Stomach (tissue), 4 donors: ENCODE data around the gene C2orf68.

Experiments
- CTCF ChIP-seq, 7 experiments: fragments of 450-650 bp in 4 of 7; fragments of 200-600 bp in 3 of 7; sonication (generic) in 3 of 7; IDR thresholded peaks; one replicate each; pipeline ENCODE4 v1.5.1; 2016 to 2019; ENCODE audit warnings: antibody characterized with exemption in 7 of 7, control low read depth in 2 of 7, mild to moderate bottlenecking in 1 of 7
- EP300 ChIP-seq: sonication (generic); formaldehyde crosslinking; IDR thresholded peaks from one replicate; pipeline ENCODE4 v1.6.1; 2017; ENCODE audit warnings: antibody characterized with exemption

DNA sequence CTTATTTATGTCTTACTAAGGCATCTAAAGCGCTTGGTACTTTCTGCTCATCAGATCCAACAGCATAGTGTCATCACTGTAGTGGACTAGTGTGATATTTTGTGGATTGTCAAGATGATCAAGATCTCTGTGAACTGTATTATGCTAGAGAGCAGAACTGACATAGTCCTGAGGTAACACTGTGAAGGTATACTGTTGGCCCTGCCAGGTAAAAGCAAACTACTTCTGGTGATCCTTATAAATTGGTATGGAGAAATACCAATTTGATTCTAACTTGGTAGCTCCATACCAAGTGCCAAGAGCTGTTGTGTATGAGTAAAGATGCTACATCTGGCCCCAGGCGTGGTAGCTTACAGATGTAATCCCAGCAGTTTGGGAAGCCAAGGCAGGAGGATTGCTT lies 40.2 kb upstream of the C2orf68 start:
- no peak for TF ChIP-seq EP300
- TF ChIP-seq CTCF (IDR thresholded peaks at IDR 0.05), result no peak
